Measurements from ENCODE around the gene CPNE4.

DNA sequence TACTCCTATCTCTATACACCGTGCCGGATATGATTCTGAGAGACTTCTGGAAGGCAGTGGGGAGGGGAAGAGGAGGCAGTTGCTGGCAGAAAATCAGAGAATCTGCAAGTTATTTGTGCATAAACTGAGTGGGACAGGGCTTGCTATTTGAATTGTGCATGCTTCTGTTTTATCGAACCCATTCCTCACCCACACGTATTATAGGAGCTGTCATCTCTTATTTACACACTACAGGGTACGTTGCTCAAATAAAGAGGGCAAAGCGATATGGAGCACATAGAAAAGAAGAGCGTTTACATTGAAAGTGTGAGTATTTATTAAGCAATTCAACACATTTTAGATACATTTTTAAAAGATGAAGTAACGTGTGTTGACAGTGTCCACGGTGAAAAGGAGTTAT, 191.6 kb downstream of the CPNE4 start:
- TF ChIP-seq, protein P1, sequence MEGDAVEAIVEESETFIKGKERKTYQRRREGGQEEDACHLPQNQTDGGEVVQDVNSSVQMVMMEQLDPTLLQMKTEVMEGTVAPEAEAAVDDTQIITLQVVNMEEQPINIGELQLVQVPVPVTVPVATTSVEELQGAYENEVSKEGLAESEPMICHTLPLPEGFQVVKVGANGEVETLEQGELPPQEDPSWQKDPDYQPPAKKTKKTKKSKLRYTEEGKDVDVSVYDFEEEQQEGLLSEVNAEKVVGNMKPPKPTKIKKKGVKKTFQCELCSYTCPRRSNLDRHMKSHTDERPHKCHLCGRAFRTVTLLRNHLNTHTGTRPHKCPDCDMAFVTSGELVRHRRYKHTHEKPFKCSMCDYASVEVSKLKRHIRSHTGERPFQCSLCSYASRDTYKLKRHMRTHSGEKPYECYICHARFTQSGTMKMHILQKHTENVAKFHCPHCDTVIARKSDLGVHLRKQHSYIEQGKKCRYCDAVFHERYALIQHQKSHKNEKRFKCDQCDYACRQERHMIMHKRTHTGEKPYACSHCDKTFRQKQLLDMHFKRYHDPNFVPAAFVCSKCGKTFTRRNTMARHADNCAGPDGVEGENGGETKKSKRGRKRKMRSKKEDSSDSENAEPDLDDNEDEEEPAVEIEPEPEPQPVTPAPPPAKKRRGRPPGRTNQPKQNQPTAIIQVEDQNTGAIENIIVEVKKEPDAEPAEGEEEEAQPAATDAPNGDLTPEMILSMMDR (IDR thresholded peaks at IDR 0.05), result no peak
- no peak for TF ChIP-seq POLR2A (IDR thresholded peaks at IDR 0.05)

Data from body of pancreas (tissue), 4 donors.